ENCODE results near the gene FN3K. TPM values are rescaled to one million over a fixed set of nuclear protein-coding genes. Genes with fewer than 3 reads are reported as not detected.

Gene FN3K
- total and polyA plus RNA-seq, 3 donors from 2014 or later: 12.4 to 31.7 (median 29.7) TPM

- intact Hi-C loops (cut with DNase I; ENCODE audit: low total_unique reads): no loop called here
- H3K4me1 ChIP-seq: peaks cover 4% of the 10 kb centered on the region
- peak overlapping the region; percentile 61 to 73 for H3K4me3 ChIP-seq
- H3K9me3 ChIP-seq: no peaks in the 10 kb centered on the region
- H3K27me3 ChIP-seq: no peaks in the 10 kb centered on the region
- WGBS, 2 donors: 1% methylated on average over 31 of the region's 32 CpGs; no CpG with 5 or more reads in 1 of the 2 donors
- no peaks in the 10 kb centered on the region for H3K36me3 ChIP-seq (ENCODE audit: low read depth, missing control alignments)
- no peak for TF ChIP-seq CTCF (IDR thresholded peaks at IDR 0.05)
- H3K27ac ChIP-seq: no peak overlapping the region
- DNase-seq: no peak
These were observed 37.7 kb upstream of the FN3K start for GRCh38 chr17:82697808-82698064.

DNA sequence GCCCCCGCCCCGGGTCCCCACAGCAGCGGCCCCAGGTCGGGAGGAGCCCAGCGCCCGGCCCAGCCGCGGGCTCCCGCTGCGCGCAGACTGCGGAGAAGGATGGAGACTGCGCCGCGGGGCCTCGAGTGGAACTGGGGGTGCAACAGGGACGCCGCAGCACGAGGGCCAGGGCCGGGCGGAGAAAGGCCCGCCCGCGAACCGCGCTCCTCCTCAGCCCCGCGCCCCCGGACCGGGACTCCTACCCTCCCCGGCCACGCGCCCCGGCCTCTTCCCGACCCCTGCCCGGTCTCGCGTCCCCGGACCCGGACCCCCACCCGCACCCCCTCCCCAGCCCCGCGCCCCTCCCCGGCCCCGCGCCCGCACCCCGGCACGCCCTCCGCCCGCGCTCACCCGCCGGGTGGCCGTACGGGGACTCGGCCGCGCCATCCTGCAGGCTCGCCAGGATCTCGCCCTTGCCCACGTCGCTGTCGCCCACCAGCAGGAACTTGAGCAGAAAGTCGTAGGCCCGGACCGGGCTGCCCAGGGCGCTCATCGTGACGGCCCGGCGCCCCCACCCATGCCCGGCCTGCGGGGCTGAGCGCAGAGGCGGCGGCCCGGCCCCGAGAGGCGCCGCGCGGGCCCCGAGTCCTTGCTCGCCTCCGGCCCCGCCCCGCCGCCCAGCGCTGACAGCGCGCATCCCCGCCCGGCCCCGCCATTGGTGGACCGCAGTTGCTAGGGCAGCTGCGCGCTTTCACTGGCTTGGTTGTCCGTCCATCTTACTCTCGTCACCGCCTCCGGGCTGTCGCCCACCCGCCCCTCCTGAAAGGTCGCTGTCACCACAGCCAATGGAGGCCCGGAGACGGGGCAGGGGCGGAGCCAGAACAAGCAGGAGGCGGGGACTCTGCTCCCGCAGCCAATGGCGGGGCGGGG, 37.1 kb upstream of the FN3K start, which contains the start of gene RAB40B:
Gene RAB40B, minus strand, starts transcription at position 634 of the 909 bp plus-strand sequence. Its CDS starts 102 bp downstream, at position 532.
- WGBS, 2 donors: 0 to 1% methylated on average over 20 to 61 of the region's 112 CpGs
- Histone ChIP-seq H3K27ac (no peak within 1 kb of the TSS), H3K9me3 (no peaks in the 10 kb centered on the region), H3K27me3 (no peaks in the 10 kb centered on the region), H3K4me1 (peaks cover 4% of the 10 kb centered on the region), H3K4me3 (peak within 1 kb of the TSS; percentile 61 to 73), H3K36me3 (ENCODE audit: low read depth, missing control alignments) (no peaks in the 10 kb centered on the region)
- peak; percentile 99 for DNase-seq
- TF ChIP-seq POLR2A (IDR thresholded peaks at IDR 0.05) (no peak), CTCF (IDR thresholded peaks at IDR 0.05) (peak in 1 of 3 experiments; percentile 7)
- intact Hi-C loops (cut with DNase I; ENCODE audit: low total_unique reads): no loop called here

- Histone ChIP-seq H3K36me3 (ENCODE audit: low read depth, missing control alignments) (no peaks in the 10 kb centered on the region), H3K4me1 (peaks cover 4% of the 10 kb centered on the region), H3K4me3 (peak overlapping the region; percentile 38 to 73), H3K27me3 (no peaks in the 10 kb centered on the region), H3K27ac (no peak overlapping the region), H3K9me3 (no peaks in the 10 kb centered on the region)
- TF ChIP-seq POLR2A (IDR thresholded peaks at IDR 0.05) (no peak), CTCF (IDR thresholded peaks at IDR 0.05) (no peak)
- no peak for DNase-seq
- intact Hi-C loops (cut with DNase I; ENCODE audit: low total_unique reads): no loop called here
- 2 to 33% methylated on average over 4 to 34 of the region's 45 CpGs for WGBS, 2 donors
These were observed 36.4 kb upstream of the FN3K start for GRCh38 chr17:82698974-82699442.

- Histone ChIP-seq H3K9me3 (no peaks in the 10 kb centered on the region), H3K4me1 (peaks cover 4% of the 10 kb centered on the region), H3K36me3 (ENCODE audit: low read depth, missing control alignments) (no peaks in the 10 kb centered on the region), H3K27me3 (no peaks in the 10 kb centered on the region), H3K27ac (no peak overlapping the region), H3K4me3 (no peak overlapping the region)
- no peak for DNase-seq
- TF ChIP-seq CTCF (IDR thresholded peaks at IDR 0.05) (no peak), POLR2A (IDR thresholded peaks at IDR 0.05) (no peak)
- 68 to 71% methylated on average over 7 to 13 of the region's 13 CpGs for WGBS, 2 donors
- intact Hi-C loops (cut with DNase I; ENCODE audit: low total_unique reads): no loop called here
These were observed 35.9 kb upstream of the FN3K start for GRCh38 chr17:82699551-82699950.

Measured in testis (tissue), 3 donors.